Stimulated activated CD8-positive, alpha-beta memory T cell treated with anti-CD3 and anti-CD28 coated beads, Interleukin-15, amount 100 ng/mL, for 48 hours (primary cell): ENCODE results near the gene GPD1L.
A peak's percentile ranks its signal among the peaks of the same experiment; 100 is the strongest.
"Not testable (repeated sequence)": the region's sequence is repeated elsewhere in the genome, so short reads cannot be mapped to it uniquely, and the experiment has no call there.

Experiments
- DNase-seq, 2 donors: peaks; one replicate each; pipeline ENCODE4 v3.0.0-alpha.2; 2020; ENCODE audit warnings: low read depth in 2 of 2

GPD1L gene

DNA sequence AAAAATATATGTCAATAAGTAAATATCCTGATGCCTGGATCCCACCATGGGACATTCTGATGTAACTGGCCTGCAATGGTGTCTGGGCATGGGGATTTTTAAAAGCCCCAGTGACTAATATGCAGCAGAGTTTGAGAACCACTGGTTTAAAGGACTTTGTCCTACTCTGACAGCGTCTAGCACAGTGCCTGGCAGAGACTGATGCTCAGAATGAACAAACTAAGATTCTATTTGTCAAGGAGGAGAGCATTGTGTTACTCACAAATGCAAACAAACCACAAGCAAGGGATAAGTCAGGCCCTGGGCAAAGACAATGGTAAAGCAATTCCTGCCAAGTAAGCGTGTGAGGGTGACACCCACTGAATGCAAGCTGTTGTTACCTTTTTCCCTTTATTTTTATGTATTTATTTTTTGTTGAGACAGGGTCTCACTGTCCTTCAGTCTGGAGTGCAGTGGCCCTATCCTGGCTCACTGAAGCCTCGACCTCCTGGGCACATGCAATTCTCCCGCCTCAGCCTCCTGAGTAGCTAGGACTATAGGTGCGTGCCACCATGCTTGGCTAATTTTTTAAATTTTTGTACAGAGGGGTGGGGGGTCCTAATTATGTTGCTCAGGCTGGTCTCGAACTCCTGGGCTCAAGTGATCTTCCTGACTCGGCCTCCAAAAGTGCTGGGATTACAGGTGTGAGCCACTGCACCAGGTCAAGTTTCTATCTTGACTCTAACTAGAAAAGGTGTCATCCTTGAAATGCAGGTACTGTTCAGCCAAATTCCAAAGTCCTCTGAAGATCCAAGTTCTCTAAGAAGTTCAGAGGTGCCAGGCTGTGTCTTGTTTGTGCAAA lies 909 bp upstream of the GPD1L start:
- DNase-seq, result no peak

DNA sequence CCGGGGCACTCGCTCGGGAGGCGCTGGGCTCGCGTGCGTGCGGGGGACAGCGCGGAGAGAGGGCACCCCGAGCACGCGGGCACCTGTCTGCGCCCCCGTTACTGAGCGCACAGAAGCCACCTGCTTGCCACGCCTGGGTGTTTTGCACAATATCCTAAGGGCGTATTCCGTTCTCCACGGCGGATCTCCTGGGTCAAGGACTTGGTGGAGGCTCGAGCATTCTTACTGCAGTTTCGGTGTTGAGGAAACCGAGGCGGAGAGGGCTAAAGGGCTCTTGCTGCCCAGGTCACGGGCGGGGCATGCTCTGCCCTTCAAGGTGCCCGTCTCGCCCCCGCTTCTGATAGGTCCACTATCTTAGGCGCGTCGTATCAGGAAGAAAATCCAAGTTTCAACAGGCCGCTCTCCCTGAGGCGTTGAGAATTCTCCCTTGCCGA lies 526 bp downstream of the GPD1L start:
- DNase-seq, result no peak

DNA sequence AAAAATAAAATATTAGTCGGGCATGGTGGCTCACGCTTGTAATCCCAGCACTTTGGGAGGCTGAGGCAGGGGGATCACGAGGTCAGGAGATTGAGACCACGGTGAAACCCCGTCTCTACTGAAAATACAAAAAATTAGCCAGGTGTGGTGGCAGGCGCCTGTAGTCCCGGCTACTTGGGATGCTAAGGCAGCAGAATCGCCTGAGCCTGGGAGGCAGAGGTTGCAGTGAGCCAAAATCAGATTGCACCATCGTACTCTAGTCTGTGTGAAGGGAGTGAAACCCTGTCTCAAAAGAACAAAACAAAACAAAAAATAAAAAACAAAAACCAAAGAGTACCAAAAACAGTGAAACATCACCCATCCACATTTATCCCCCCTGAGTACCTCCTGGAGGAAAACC lies 1.8 kb downstream of the GPD1L start:
- DNase-seq, result not testable (repeated sequence)

DNA sequence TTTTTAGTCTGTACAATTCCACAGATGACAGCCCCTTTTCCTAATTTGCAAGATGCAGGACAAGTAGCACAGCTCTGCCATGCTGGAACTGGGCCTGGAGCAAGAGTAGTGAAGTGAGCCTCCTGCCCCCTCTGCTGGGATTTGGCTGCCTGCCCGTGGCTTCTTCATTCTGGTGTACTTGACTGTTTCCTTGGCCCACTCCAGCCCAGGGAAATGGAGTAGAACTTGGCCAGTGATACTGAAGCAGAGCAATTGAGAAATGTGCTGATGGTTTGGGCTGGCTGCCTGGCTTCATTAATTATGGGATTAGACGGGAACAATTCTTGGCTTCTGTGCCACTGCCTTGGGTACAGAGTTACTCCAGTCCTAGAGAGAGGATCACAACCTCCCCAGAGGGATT lies 2.8 kb downstream of the GPD1L start:
- no peak for DNase-seq

DNA sequence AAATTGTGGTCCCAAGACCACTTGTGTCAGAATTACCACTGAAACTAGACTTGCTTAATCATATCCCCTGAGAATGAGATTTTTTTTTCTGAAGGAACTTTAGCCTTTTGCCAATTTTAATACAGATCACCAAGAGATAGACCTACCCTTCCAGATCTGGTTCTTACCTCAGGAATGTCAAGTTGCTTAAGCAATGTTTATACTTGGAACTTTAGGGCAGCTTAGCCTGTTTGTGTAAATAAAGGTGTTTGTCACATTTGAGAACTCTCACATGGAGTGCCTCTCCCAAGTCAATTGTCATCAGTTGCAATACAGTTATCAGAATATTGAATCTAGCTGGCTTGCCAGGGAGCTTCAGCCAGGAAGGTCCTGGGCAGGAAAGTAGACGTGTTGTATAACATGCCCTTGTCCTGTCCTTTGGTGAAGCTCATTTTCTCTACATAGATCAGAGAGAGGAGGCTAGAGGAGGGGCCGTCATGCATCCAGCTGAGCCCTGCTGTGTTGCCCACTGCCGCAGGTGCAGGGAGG lies 3.9 kb downstream of the GPD1L start:
- no peak for DNase-seq

DNA sequence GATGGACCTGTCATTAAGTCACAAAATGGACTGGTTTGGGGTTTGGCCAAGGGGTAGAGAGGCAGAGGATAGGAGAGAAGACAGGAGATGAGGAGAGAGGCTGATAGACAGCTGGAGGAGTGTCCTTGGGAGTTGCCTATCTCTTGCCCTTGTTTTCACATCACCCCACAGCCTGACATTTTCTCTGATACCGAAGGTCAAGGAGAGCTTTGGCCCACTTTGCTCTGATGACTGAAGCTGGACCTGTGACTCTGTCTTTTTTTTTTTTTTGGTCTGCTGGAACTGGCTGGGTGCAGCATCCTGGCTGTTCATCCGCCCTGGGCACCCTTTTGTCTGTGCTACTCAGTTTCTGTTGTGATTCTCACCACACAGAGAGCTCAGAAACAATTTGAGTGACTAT lies 5.1 kb downstream of the GPD1L start:
- no peak for DNase-seq

DNA sequence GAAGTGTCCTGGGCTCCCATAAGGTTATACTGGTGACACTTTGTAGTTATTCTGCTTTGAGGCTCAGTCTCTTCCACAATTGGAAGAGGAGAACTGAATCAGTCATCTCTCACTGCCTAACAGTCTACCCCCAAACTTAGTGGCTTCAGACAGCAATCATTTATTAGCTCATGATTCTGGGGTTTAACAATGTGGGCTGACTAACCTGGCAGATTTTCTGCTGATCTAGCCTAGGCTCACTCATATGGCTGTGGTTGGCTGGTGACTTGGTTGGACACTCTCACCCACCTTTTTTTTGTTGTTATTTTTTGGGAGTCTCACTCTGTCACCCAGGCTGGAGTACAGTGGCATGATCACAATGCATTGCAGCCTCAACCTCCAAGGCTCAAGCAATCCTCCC lies 7.1 kb downstream of the GPD1L start:
- no peak for DNase-seq

DNA sequence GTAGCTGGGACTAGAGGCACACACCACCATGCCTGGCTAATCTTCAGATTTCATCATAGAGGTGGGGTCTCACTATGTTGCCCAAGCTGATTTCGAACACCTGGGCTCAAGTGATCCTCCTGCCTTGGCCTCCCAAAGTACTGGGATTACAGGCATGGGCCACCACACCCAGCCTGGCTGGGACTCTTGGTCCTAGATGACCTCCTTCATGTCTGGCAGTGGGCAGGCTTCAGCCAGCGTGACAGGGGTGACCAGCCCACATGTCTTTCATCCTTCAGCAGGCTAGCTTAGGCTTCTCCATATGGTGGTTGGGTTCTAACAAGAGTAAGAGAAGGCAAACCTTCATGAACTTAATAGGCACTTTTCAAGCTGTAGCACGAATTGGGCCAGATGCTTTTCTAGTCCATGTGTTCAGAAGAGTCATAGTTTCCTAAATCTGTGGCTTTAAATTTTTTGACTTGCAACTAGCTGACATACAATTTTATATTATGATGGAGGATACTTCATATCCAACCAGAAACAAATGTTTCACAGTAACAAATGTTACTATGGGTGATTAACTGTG lies 7.6 kb downstream of the GPD1L start:
- DNase-seq, result no peak

DNA sequence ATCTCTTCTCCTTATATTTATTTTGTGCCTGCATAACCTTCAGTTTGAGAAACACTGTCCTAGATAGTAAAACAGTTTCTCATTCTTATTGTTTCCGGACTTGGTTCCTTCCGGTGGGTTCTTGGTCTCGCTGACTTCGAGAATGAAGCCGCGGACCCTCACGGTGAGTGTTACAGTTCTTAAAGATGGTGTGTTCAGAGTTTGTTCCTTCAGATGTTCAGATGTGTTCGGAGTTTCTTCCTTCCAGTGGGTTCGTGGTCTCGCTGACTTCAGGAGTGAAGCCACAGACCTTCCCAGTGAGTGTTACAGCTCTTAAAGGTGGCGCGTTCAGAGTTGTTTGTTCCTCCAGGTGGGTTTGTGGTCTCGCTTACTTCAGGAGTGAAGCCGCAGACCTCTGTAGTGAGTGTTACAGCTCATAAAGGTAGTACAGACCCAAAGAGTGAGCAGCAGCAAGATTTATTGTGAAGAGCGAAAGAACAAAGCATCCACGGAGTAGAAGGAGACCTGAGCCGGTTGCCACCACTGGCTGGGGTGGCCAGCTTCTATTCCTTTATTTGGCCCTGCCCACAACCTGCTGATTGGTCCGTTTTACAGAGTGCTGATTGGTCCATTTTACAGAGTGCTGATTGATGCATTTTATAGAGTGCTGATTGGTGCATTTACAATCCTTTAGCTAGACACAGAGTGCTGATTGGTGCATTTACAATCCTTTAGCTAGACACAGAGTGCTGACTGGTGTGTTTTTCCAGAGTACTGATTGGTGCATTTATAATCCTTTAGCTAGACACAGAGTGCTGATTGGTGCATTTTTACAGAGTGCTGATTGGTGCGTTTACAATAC lies 8.3 kb downstream of the GPD1L start:
- peak; percentile 42 to 54 for DNase-seq

DNA sequence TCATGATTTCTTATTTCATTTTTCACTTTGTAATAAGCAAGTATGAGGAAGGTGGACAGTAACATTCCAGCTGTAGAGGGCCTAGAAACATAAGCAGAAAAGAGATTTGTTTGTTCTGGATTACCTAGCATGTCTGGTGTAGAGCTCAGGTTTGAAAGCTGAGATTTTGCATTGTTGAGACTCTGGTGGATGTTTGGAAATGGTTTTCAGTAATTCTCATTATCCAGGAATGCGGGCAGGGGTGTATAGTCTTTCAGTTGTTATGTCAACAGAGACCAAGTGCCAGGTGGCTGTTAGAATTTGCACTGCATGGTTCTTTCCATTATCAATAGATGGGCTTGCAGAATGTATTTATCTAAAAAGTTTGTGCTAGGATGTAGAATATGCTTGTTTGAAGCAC lies 10.9 kb downstream of the GPD1L start:
- DNase-seq, result no peak

DNA sequence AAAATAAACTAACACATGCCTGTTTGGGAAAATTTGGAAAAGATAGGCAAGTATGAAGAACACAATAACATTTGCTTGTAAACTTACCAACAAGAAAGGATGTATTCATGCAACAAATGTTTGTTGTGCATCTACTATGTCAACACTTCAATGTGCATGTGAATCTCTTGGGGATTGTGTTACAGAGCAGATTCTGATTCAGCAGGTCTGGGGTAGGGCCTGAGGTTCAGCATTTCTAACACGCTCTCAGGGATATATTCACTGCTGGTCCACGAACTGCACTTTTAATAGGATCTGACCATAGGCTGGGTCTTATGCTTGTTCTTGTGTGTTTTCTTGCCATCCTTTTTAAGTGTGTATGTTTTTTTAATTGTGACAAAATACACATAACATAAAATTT lies 11.8 kb downstream of the GPD1L start:
- DNase-seq, result no peak

DNA sequence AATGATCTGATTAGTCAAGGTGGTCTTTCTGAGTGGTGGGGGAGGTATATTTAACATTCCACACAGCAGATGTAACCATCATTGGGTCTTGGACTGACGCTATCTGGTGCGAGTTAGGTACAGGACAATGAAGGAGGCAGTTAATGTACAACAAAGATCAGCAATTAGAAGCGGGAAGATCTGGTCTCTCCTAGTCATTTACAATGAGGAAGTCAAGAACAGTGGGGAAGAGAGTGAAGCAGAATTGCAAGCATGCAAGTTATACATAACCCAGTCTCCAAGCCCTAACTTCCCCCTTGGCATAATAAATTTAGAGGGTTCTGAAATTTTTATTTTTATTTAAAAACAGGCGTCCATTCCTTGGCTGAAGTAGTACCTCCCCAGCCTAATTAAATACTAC lies 14.1 kb downstream of the GPD1L start:
- no peak for DNase-seq

DNA sequence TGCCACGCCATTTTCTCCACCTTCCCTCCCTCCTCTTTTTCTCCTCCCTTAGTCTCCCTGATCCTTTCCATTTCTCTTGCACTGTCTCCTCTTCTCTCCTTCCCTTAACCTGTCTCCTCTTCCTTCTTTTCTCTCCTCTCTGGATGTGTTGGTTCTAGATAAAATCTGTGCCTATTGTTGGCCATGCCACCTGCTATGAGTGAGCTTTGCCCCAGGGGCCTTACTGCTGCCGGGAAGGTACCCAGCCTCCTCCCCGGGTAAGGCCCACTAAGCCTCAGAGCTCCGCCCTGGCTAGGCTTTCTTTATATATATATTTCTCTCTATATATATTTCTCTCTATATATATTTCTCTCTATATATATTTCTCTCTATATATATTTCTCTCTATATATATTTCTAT lies 14.7 kb downstream of the GPD1L start:
- no peak for DNase-seq

DNA sequence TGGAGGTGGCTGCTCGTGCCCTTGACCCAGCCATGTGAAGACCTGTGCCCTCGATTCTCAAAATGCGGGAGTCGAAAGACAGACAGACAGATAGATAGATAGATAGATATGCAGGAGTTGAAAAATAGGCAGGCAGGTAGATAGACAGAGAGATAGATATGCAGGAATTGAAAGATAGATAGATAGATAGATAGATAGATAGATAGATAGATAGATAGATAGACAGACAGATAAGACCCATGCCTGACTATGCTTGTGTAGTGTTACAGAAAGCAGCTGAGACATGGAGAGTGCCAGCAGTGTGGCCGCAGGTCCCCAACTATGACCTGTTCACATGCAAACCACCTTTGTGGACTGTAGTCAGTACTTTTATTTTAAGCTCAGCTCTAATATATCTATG lies 17.2 kb downstream of the GPD1L start:
- DNase-seq, result no peak

DNA sequence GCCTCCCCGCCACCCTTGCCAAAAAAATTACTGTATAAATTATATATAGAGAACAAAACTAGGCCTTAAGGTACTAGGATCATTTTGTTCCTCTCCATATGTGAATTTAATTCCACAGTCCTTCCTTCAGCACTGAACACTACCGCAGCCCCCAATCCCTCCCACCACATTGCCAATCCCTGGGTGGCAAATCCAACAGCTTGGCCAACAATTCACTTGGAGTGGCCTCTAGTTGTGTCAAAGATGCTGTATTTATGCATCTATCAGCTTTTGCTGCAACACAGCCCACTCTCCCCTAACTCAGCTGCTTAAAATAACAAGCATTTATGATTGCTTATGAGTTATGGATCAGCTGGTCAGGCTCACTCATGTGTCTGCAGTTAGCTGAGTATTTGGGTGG lies 18.6 kb downstream of the GPD1L start:
- DNase-seq, result no peak

DNA sequence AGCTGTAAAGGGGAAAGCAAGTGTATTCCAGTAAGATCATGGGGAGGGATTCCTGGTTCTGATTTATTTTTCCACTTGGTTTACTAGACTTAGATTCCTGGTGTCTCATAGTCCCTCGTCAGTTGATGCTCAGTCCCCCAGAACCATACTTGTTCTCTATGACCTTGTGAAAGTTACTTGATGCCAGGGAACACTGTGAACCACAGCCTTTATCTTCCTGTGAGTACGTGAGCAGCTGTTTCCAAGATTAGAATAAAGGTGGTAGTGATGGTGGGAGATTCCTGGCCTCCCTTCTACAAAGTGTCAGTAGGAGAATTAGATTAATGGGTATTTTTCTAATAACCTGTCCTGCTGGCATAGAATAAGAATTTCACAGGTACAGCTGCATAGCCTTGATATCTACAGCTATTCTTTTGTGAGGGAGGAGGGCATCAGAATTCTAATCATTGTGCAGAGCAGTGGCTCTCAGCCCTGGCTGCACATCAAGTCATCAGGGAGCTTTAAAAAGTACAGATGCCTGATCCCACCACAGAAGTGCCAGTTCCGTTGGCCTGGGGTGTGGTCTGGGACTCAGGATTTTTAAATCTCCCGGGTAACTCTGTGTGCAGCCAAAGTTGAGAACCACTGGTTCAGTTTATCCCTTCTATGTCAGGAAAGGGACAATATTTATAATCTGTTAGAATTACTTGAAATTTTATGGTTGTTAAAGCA lies 20.0 kb downstream of the GPD1L start:
- no peak for DNase-seq

DNA sequence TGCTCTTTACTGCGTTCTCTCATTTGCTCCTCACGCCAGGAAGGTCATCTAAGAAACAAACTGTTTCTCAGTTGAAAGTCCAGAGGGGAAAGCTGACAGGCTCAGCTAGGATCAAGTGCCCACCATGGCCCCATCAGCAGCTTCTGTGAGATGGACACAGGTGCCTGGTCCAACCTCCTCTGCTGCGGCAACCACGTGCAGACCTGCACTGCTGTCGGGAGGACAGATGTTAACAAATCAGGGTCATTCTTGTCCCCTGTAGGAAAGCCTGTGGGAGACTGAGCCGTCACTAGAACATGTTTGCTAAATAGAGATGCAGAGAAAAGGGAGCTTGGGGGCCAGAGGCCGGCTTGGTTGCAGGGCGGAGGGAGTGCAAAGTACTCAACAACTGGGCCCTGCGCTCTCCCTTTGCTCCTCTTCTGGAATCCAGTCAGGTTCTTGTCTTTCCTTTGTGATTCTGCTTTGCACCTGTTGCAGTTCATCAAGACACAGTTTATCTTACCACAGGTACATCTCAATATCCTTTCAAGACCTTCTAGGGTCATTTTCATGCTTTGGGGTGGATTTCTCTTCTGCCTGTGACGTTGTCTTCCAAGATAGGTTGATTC lies 20.9 kb downstream of the GPD1L start:
- DNase-seq, result no peak

DNA sequence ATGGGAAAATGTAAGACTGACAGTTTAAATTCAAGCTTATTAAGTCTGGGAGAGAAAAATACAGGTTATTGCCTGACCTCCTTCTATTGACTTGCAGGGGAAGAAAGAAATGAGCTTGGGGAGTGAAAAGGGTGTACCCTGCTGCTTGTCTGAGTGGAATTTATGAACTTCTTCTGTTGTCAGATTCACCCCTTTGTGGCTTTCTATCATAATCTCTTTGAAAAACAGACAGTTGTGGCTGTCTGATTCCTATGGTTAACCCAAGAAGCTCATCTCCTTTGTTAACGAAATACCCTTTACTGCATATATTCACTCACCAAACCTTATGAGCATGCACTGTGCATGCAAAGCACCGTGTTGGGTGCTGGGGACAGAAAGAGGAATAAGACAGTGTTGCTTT lies 22.5 kb downstream of the GPD1L start:
- no peak for DNase-seq

DNA sequence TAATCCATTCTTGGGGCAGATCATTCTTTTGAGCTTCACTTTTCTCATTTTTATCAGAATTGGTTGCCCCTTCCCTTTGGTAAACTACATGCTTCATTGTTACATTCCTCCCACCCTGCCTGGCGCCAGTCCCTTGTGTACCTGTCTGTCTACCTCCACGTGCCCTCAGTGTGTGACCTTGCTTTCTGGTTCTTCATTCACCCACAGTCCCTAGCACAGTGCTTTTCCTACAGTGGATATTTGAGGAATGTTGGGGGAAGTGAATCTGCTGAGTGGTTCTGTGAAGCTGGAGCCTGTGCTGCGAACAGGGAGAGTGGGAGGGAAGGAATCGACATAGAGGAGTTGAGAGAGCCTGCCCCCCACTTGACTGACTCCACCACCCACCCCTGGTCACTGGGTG lies 23.4 kb downstream of the GPD1L start:
- DNase-seq, result no peak

DNA sequence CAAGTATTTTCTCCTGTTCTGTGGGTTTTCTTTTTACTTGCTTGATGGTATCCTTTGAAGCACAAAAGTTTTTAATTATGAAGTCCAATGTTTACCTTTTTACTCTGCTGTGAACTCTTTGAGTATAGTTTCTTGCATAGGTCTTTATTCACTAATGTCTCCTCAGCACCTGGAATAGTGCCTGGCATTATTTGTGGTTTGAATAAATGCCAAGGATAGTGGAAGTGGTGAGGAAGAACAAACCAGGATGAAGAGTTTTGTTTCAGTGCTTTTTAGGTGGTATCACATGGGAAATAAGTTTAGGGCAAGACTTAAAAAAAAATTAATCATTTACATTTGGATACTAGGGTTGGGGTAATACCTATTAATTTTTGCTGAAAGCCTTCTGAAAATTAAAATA lies 25.7 kb downstream of the GPD1L start:
- DNase-seq, result no peak

DNA sequence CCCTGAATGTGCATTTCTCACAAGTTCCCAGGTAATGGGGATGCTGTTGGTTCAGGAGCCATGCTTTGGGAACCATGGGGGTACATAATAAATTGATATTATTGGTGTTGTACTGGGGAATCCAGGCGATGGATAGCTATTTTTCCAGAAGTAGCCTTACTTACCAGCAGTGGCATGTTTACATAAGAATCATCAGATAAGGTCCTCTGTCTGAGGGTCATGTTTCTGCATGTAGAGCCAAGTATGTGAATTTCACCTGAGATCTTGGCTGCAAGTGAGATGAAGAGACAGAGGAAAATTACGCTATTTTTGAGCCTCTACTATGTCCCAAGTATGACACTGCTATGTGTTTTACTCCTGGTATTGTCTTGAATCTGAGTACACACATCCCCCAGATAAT lies 26.3 kb downstream of the GPD1L start:
- no peak for DNase-seq

DNA sequence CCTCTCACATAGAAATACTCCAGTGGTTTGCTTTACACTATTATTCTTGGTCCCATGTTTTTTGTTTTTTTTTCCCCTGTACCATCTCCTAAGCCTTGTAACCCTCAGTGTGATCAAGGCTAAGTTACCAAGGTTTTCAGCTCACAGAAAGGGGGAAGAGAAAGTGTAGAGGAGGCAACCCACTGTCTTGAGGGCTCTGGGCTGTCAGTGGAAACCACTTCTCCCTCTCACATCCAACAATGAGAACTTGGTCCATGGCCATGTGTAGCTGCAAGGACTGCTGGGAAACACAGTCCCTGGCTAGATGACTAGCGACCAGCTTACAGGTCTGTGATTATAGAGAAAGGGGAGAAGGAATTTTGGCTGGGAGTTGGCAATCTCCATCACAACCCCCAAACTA lies 30.3 kb downstream of the GPD1L start:
- no peak for DNase-seq
